HL-60 (cell line): ENCODE measurements around the gene NMUR2.

Experiments
- CTCF ChIP-seq: IDR thresholded peaks from one replicate; pipeline ENCODE4 v1.5.1; 2011; ENCODE audit warnings: low read length, control low read depth, inconsistent platforms; ENCODE audit not compliant: insufficient read depth
- GABPA ChIP-seq: IDR thresholded peaks from 2 replicates; pipeline ENCODE4 v1.6.1; 2012; ENCODE audit warnings: low read depth
- POLR2AphosphoS5 ChIP-seq: IDR thresholded peaks from 2 replicates; pipeline ENCODE4 v1.6.1; 2012; ENCODE audit warnings: low read depth
- REST ChIP-seq: IDR thresholded peaks from 2 replicates; pipeline ENCODE4 v1.6.1; 2012; ENCODE audit warnings: low read depth; ENCODE audit not compliant: insufficient replicate concordance

DNA sequence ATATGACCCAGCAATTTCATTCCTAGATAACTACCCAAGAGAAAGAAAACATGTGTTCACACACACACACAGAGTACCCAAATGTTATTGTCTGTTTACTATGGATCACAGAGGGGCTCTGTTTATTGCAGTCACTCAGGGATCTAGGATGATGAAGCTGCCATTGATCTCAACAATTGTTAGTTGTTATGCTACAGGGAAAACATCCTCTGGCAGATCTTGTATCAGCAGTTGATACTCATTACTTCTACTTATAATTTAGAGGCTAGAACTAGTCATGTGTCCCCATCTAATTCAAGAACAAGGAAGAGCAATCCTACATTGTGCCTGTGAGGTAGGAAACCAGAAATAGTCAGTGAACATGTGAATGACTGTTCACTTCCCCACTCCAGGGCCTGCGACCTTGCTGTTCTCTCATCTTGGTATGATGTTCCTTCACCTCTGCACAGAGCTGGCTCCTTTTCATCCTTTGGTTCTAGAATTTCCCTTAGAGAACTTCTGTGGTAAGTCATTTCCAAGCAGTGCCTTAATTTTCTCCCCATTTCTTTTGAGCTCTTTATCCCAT, 30.3 kb downstream of the NMUR2 start:
- TF ChIP-seq CTCF (no peak), GABPA (no peak), REST (no peak), POLR2AphosphoS5 (no peak)
